Measurements from ENCODE around the gene TMEM63B. TPM values are rescaled to one million over a fixed set of nuclear protein-coding genes. Genes with fewer than 3 reads are reported as not detected.
A peak's percentile ranks its signal among the peaks of the same experiment; 100 is the strongest.

TMEM63B gene
- total and polyA plus RNA-seq, 11 donors = 26.2 to 52.9 (median 41.2) TPM

DNA sequence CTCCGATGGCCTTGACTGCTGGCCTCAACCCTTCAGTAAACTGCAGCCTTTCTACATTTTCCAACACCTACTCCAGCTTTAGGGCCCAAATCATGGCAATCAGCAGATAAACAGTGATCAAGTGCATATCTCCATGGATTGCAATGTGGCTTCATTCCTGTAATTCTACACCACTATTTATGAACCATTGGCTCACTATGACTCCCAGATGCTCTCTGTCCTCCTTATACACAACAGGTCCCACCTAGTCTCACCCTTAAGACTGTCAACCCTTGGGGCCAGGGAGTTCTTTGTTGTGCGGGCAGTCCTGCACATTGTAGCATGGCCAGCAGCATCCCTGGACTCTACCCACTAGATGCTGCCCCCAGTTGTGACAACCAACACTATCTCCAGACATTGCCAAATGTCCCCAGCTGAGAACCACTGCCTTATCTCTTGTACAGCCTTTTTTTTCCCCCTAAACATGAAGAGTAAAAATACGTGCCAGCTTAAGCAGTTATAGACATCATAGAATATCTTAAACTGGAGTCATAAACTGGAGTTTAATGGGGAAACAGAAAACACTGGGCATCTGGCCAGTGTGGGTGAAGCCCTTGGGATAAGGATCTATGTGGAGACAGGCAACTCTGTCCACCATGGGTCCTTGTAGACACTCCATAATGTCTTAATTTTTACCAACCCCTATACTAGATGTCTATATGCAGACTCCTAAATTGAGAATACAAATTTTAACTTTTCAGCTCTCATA is 21.2 kb upstream of the TMEM63B start:
- DNase-seq (no peak), ATAC-seq (no peak)
- peak overlapping the region in 3 of 12 donors; percentile 53 to 72 (median 69) for H3K27ac ChIP-seq
- no peak for TF ChIP-seq POLR2A (IDR thresholded peaks at IDR 0.05)
- TF ChIP-seq, protein P1, sequence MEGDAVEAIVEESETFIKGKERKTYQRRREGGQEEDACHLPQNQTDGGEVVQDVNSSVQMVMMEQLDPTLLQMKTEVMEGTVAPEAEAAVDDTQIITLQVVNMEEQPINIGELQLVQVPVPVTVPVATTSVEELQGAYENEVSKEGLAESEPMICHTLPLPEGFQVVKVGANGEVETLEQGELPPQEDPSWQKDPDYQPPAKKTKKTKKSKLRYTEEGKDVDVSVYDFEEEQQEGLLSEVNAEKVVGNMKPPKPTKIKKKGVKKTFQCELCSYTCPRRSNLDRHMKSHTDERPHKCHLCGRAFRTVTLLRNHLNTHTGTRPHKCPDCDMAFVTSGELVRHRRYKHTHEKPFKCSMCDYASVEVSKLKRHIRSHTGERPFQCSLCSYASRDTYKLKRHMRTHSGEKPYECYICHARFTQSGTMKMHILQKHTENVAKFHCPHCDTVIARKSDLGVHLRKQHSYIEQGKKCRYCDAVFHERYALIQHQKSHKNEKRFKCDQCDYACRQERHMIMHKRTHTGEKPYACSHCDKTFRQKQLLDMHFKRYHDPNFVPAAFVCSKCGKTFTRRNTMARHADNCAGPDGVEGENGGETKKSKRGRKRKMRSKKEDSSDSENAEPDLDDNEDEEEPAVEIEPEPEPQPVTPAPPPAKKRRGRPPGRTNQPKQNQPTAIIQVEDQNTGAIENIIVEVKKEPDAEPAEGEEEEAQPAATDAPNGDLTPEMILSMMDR (IDR thresholded peaks at IDR 0.05) = no peak
- intact Hi-C loops (cut with DNase I) = loop anchor here in 4 of 10 donors (2.0 to 10.0 kb wide), 4 partner anchors 21 to 229 kb away; partner anchors contain the start of genes AARS2 (in 1 of the 4), MRPL14 (in 1 of the 4) and TMEM63B (in 1 of the 4)
- H3K36me3 ChIP-seq = peaks cover 0 to 52% (median 7%) of the 10 kb centered on the region in 9 donors
- no peaks in the 10 kb centered on the region for H3K9me3 ChIP-seq
- no peaks in the 10 kb centered on the region for H3K27me3 ChIP-seq
- H3K4me3 ChIP-seq = no peak overlapping the region
- WGBS, 4 donors = 76 to 87% (median 83%) methylated on average over 3 of the region's 3 CpGs
- peaks cover 0 to 61% (median 38%) of the 10 kb centered on the region in 12 donors for H3K4me1 ChIP-seq

DNA sequence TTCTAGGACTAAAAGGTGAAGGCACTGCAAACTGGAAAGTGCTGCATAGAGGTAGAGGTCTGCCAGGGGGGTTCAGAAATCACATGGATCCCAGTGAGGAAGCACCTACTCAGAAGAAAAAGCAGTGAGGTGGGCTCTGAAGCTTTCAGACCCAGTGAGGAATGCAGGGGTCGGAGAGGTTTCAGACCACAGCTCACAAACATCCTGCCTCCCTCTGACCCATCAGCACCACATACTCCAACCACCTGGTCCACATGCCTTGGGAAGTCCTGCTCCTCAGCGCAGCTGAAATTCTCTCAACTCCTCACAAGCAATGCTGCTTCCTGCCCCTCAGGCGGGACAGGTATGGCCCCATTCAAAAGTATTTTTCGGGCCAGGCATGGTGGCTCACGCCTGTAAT is 20.3 kb upstream of the TMEM63B start:
- intact Hi-C loops (cut with DNase I) = loop anchor here in 3 of 10 donors (5.0 to 10.0 kb wide), 3 partner anchors 130 to 228 kb away; partner anchors contain the start of gene AARS2 (in 1 of the 3)

DNA sequence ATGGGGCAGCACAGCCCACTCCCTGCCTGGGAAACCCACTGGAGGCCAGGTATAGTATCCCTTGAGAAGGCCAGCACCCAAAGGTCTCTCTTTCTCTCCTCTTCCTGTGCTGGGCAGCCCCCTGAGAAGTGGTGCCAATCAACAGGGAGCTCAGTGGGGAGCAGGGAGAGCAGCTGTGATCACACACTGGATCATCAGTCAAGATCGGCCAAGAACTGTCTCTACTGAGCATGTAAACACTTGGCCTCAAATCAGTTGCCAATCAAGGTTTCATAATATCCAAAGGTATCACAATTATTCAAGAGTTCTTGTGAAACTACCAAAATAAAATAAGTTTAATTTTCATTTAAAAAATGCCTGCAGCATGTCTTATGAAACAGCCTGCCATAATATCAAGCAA is 18.9 kb upstream of the TMEM63B start:
- no peak for DNase-seq
- H3K27me3 ChIP-seq = no peaks in the 10 kb centered on the region
- H3K9me3 ChIP-seq = no peaks in the 10 kb centered on the region
- TF ChIP-seq, protein P1 (IDR thresholded peaks at IDR 0.05) = no peak
- no peak for TF ChIP-seq POLR2A (IDR thresholded peaks at IDR 0.05)
- H3K36me3 ChIP-seq = peaks cover 0 to 75% (median 28%) of the 10 kb centered on the region in 9 donors
- ATAC-seq = no peak
- 0 to 100% (median 75%) methylated on average over 1 of the region's 1 CpG for WGBS, 4 donors
- no peak overlapping the region for H3K4me3 ChIP-seq
- peak overlapping the region in 4 of 12 donors; percentile 36 to 96 (median 90) for H3K27ac ChIP-seq
- intact Hi-C loops (cut with DNase I) = loop anchor here in 3 of 10 donors (5.0 to 10.0 kb wide), 3 partner anchors 129 to 226 kb away; partner anchors contain the start of gene AARS2 (in 1 of the 3)
- peaks cover 0 to 69% (median 38%) of the 10 kb centered on the region in 12 donors for H3K4me1 ChIP-seq

More for the DNA sequence above, 20.3 kb upstream of the TMEM63B start:
- no peak overlapping the region for H3K4me3 ChIP-seq
- TF ChIP-seq, protein P1 (IDR thresholded peaks at IDR 0.05) = no peak
- TF ChIP-seq POLR2A (IDR thresholded peaks at IDR 0.05) = no peak
- H3K36me3 ChIP-seq = peaks cover 0 to 60% (median 14%) of the 10 kb centered on the region in 9 donors
- no peak for ATAC-seq
- H3K9me3 ChIP-seq = no peaks in the 10 kb centered on the region
- DNase-seq = no peak
- no peaks in the 10 kb centered on the region for H3K27me3 ChIP-seq
- peaks cover 0 to 64% (median 38%) of the 10 kb centered on the region in 12 donors for H3K4me1 ChIP-seq
- no peak overlapping the region for H3K27ac ChIP-seq
- 89 to 96% (median 95%) methylated on average over 5 of the region's 5 CpGs for WGBS, 4 donors

DNA sequence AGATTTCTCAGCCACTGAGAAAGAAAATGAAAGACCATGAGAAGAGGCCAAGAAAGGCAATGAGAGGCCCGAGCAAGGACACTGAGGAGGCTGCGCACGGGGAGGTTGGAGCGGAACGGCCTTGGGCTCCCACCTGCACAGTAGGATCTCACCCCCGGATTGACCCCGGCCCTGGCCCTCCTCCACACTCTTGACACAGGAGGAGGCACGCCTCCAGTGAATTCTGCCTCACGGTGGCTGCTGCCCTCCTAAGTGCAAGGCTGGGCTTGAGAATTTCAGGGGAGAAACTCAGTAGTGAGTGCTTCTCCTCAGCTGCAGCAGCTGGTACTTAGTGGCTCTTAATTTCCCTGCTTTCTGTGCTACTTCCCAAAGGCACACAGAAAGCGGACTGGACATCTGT is 18.1 kb upstream of the TMEM63B start:
- no peak overlapping the region for H3K4me3 ChIP-seq

More for the DNA sequence above, 18.1 kb upstream of the TMEM63B start:
- Histone ChIP-seq H3K27ac (peak overlapping the region; percentile 42 to 96 (median 86)), H3K36me3 (peaks cover 0 to 75% (median 34%) of the 10 kb centered on the region in 9 donors), H3K4me1 (peaks cover 0 to 66% (median 33%) of the 10 kb centered on the region in 12 donors), H3K9me3 (no peaks in the 10 kb centered on the region), H3K27me3 (no peaks in the 10 kb centered on the region)
- ATAC-seq (no peak), DNase-seq (no peak)
- TF ChIP-seq, protein P1 (IDR thresholded peaks at IDR 0.05) = no peak
- no peak for TF ChIP-seq POLR2A (IDR thresholded peaks at IDR 0.05)
- 86 to 91% (median 89%) methylated on average over 9 to 10 of the region's 10 CpGs for WGBS, 4 donors
- intact Hi-C loops (cut with DNase I) = loop anchor here in 3 of 10 donors (5.0 to 10.0 kb wide), 3 partner anchors 128 to 226 kb away; partner anchors contain the start of gene AARS2 (in 1 of the 3)

Data from heart left ventricle (tissue), 16 donors.